HG03469 (cell line): ENCODE data around the gene EMSY.

Source experiments
- ATAC-seq: cut with Tn5 transposase; IDR thresholded peaks from one replicate; pipeline ENCODE4 v1.9.1; 2021; ENCODE audit warnings: mild to moderate bottlenecking, moderate library complexity, moderate number of reproducible peaks; ENCODE audit not compliant: unreplicated experiment

Gene EMSY

GRCh38 chr11:76455931-76456330 is 11.1 kb downstream of the EMSY start:
- ATAC-seq, result no peak

- no peak for ATAC-seq
Measured at GRCh38 chr11:76456571-76456970, 11.8 kb downstream of the EMSY start.

- ATAC-seq, result no peak
Measured at GRCh38 chr11:76459299-76459698, 14.5 kb downstream of the EMSY start.

- ATAC-seq, result no peak
Measured at GRCh38 chr11:76459846-76460245, 15.0 kb downstream of the EMSY start.

- ATAC-seq, result no peak
Measured at GRCh38 chr11:76462317-76462716, 17.5 kb downstream of the EMSY start.

GRCh38 chr11:76465701-76466100 is 20.9 kb downstream of the EMSY start:
- ATAC-seq, result no peak

GRCh38 chr11:76466666-76467065 is 21.8 kb downstream of the EMSY start:
- ATAC-seq, result no peak

- no peak for ATAC-seq
Measured at GRCh38 chr11:76469141-76469540, 24.3 kb downstream of the EMSY start.

GRCh38 chr11:76471382-76471781 is 26.6 kb downstream of the EMSY start:
- no peak for ATAC-seq

GRCh38 chr11:76480241-76480640 is 35.4 kb downstream of the EMSY start:
- no peak for ATAC-seq

- no peak for ATAC-seq
Measured at GRCh38 chr11:76491644-76492043, 46.8 kb downstream of the EMSY start.

GRCh38 chr11:76493040-76493439 is 48.2 kb downstream of the EMSY start:
- ATAC-seq, result no peak

GRCh38 chr11:76493626-76494539 is 49.1 kb downstream of the EMSY start:
- no peak for ATAC-seq

- no peak for ATAC-seq
Measured at GRCh38 chr11:76495019-76495418, 50.2 kb downstream of the EMSY start.

- ATAC-seq, result no peak
Measured at GRCh38 chr11:76496174-76496573, 51.4 kb downstream of the EMSY start.

GRCh38 chr11:76501526-76502202 is 56.8 kb downstream of the EMSY start:
- no peak for ATAC-seq

GRCh38 chr11:76506833-76507232 is 62.0 kb downstream of the EMSY start:
- no peak for ATAC-seq

- ATAC-seq, result no peak
Measured at GRCh38 chr11:76510060-76511047, 65.5 kb downstream of the EMSY start.

- ATAC-seq, result no peak
Measured at GRCh38 chr11:76512851-76513653, 68.2 kb downstream of the EMSY start.

GRCh38 chr11:76513654-76514034 is 68.8 kb downstream of the EMSY start:
- no peak for ATAC-seq
